H1 (cell line): ENCODE results near the gene PLCB1. TPM values are rescaled to one million over a fixed set of nuclear protein-coding genes. Genes with fewer than 3 reads are reported as not detected.

Experiments
- CTCF ChIA-PET: fragments of 300-600 bp; sonication (Branson Sonifier 250); formaldehyde crosslinking; loops from one replicate; lab custom pipeline; 2021; ENCODE audit not compliant: partially characterized antibody; lab: Charles Lee
- POLR2A ChIA-PET: fragments of 300-600 bp; sonication (Branson Sonifier 250); formaldehyde crosslinking; loops from one replicate; lab custom pipeline; 2021; ENCODE audit warnings: inconsistent platforms; ENCODE audit not compliant: partially characterized antibody; lab: Charles Lee
- DNase-seq, 2 experiments: peaks; one replicate each; pipeline versions ENCODE4 v3.0.0 to v3.0.0-alpha.2; 2010 to 2022; ENCODE audit warnings: low spot score in 2 of 2, low read depth in 1 of 2, mixed read lengths in 1 of 2
- FAIRE-seq: peaks from 2 replicates; lab custom pipeline; 2011; peaks lifted over from hg19 to GRCh38; lab: Jason Lieb, UNC
- H2AFZ ChIP-seq: 2 replicates; pipeline ENCODE4 v1.8.1; 2012; ENCODE audit warnings: low read length, inconsistent platforms
- H2AK5ac ChIP-seq: 2 replicates; pipeline ENCODE4 v1.6.1; 2013; ENCODE audit warnings: low read depth, low read length
- H2BK120ac ChIP-seq: replicated peaks from 2 replicates; pipeline ENCODE3; 2013; ENCODE audit warnings: low read depth, low read length, inconsistent platforms
- H2BK12ac ChIP-seq: 2 replicates; pipeline ENCODE4 v1.6.1; 2013; ENCODE audit warnings: low read depth, low read length
- H2BK15ac ChIP-seq: 2 replicates; pipeline ENCODE4 v1.6.1; 2013; ENCODE audit warnings: low read length
- H2BK20ac ChIP-seq: 2 replicates; pipeline ENCODE4 v1.6.1; 2013; ENCODE audit warnings: low read length
- H2BK5ac ChIP-seq: 2 replicates; pipeline ENCODE4 v1.6.1; 2013; ENCODE audit warnings: low read depth, low read length
- H3K14ac ChIP-seq: 2 replicates; pipeline ENCODE4 v1.6.1; 2013; ENCODE audit warnings: inconsistent platforms; ENCODE audit not compliant: insufficient read length
- H3K18ac ChIP-seq: 2 replicates; pipeline ENCODE4 v1.6.1; 2013; ENCODE audit warnings: low read length; ENCODE audit errors: extremely low read depth
- H3K23ac ChIP-seq: 2 replicates; pipeline ENCODE4 v1.6.1; 2013; ENCODE audit warnings: inconsistent platforms; ENCODE audit not compliant: insufficient read length
- H3K23me2 ChIP-seq: 2 replicates; pipeline ENCODE4 v1.6.1; 2013; ENCODE audit warnings: low read depth, low read length
- H3K27ac ChIP-seq: 2 replicates; pipeline ENCODE4 v1.6.1; 2011; ENCODE audit warnings: low read depth, low read length, inconsistent platforms
- H3K27me3 ChIP-seq, 4 experiments: replicated peaks in 1 of 4; 1 replicate in 1 of 4; 2 replicates in 3 of 4; pipeline versions ENCODE4 v1.6.1 to v1.8.1; 2011 to 2013; ENCODE audit warnings: low read length in 3 of 4, mild to moderate bottlenecking in 3 of 4, inconsistent platforms in 2 of 4, mixed read lengths in 2 of 4, moderate library complexity in 1 of 4; ENCODE audit not compliant: control insufficient read depth in 3 of 4, insufficient read depth in 3 of 4; ENCODE audit errors: extremely low read depth in 1 of 4
- H3K36me3 ChIP-seq, 4 experiments: 2 replicates each; pipeline versions ENCODE4 v1.6.1 to v1.8.1; 2011 to 2013; ENCODE audit warnings: mild to moderate bottlenecking in 4 of 4, low read length in 3 of 4, moderate library complexity in 2 of 4, control low read depth in 1 of 4, inconsistent platforms in 1 of 4; ENCODE audit not compliant: insufficient read depth in 4 of 4, control insufficient read depth in 2 of 4
- H3K4ac ChIP-seq: replicated peaks from 2 replicates; pipeline ENCODE3; 2013; ENCODE audit warnings: low read length, low read depth, mixed read lengths, inconsistent platforms; ENCODE audit not compliant: insufficient read length
- H3K4me1 ChIP-seq, 4 experiments: replicated peaks in 1 of 4; 1 replicate in 1 of 4; 2 replicates in 3 of 4; pipeline versions ENCODE4 v1.6.1 to v1.8.1; 2011 to 2013; ENCODE audit warnings: low read length in 3 of 4, inconsistent platforms in 2 of 4, mixed read lengths in 1 of 4; ENCODE audit not compliant: insufficient read depth in 4 of 4, control insufficient read depth in 3 of 4
- H3K4me2 ChIP-seq, 2 experiments: 2 replicates each; pipeline versions ENCODE4 v1.6.1 to v1.8.1; 2011 to 2013; ENCODE audit warnings: low read depth in 2 of 2, low read length in 2 of 2, control low read depth in 1 of 2, inconsistent platforms in 1 of 2, mild to moderate bottlenecking in 1 of 2; ENCODE audit not compliant: insufficient read depth in 1 of 2
- H3K4me3 ChIP-seq, 4 experiments: fragments of 200-600, 300-600 bp in 1 of 4; sonication (generic), shearing (Covaris generic), sonication (Bioruptor Twin) in 1 of 4; 2 replicates each; pipeline versions ENCODE4 v1.5.1 to v1.8.1; 2011 to 2016; ENCODE audit warnings: low read length in 4 of 4, low read depth in 3 of 4, control low read depth in 2 of 4, inconsistent platforms in 2 of 4, mild to moderate bottlenecking in 2 of 4, mixed read lengths in 1 of 4, moderate library complexity in 1 of 4; ENCODE audit not compliant: insufficient read depth in 2 of 4; ENCODE audit errors: extremely low read depth in 1 of 4
- H3K56ac ChIP-seq: replicated peaks from 2 replicates; pipeline ENCODE3; 2013; ENCODE audit warnings: low read depth, mild to moderate bottlenecking, mixed read lengths, low read length, inconsistent platforms; ENCODE audit not compliant: insufficient read length
- H3K79me1 ChIP-seq: 2 replicates; pipeline ENCODE4 v1.6.1; 2013; ENCODE audit warnings: low read depth, low read length, control low read depth
- H3K79me2 ChIP-seq, 2 experiments: 2 replicates each; pipeline versions ENCODE4 v1.6.1 to v1.8.1; 2012 to 2013; ENCODE audit warnings: low read length in 2 of 2, mild to moderate bottlenecking in 2 of 2, inconsistent platforms in 1 of 2; ENCODE audit not compliant: insufficient read depth in 2 of 2, control insufficient read depth in 1 of 2
- H3K9ac ChIP-seq, 4 experiments: replicated peaks in 1 of 4; 1 replicate in 1 of 4; 2 replicates in 3 of 4; pipeline versions ENCODE4 v1.6.1 to v1.8.1; 2011 to 2013; ENCODE audit warnings: low read depth in 3 of 4, low read length in 3 of 4, control low read depth in 2 of 4, mild to moderate bottlenecking in 2 of 4, moderate library complexity in 2 of 4, inconsistent platforms in 1 of 4; ENCODE audit errors: extremely low read depth in 1 of 4
- H3K9me3 ChIP-seq, 2 experiments: 2 replicates each; pipeline versions ENCODE4 v1.6.1 to v1.8.1; 2012 to 2013; ENCODE audit warnings: mild to moderate bottlenecking in 2 of 2, moderate library complexity in 2 of 2, control low read depth in 1 of 2, inconsistent platforms in 1 of 2, low read depth in 1 of 2, low read length in 1 of 2, mixed read lengths in 1 of 2; ENCODE audit not compliant: insufficient read depth in 2 of 2
- H4K20me1 ChIP-seq, 2 experiments: replicated peaks in 1 of 2; 2 replicates each; pipeline versions ENCODE3 to v1.8.1; 2011 to 2013; ENCODE audit warnings: inconsistent platforms in 2 of 2, low read length in 2 of 2, mild to moderate bottlenecking in 1 of 2; ENCODE audit not compliant: insufficient read depth in 2 of 2, control insufficient read depth in 1 of 2
- H4K5ac ChIP-seq: 2 replicates; pipeline ENCODE4 v1.6.1; 2013; ENCODE audit warnings: low read length, low read depth, mixed read lengths, inconsistent platforms; ENCODE audit not compliant: insufficient read length
- H4K8ac ChIP-seq: 2 replicates; pipeline ENCODE4 v1.8.0; 2013; ENCODE audit warnings: mild to moderate bottlenecking, moderate library complexity, low read length, inconsistent platforms; ENCODE audit not compliant: insufficient read depth; ENCODE audit errors: extremely low read depth
- H4K91ac ChIP-seq: replicated peaks from 2 replicates; pipeline ENCODE3; 2013; ENCODE audit warnings: low read length, mixed read lengths, inconsistent platforms; ENCODE audit not compliant: insufficient read length
- BCL11A ChIP-seq, 2 experiments: IDR thresholded peaks; one replicate each; pipeline ENCODE4 v1.6.1; 2011; ENCODE audit warnings: low read depth in 2 of 2, low read length in 2 of 2, mild to moderate bottlenecking in 2 of 2
- EGR1 ChIP-seq: IDR thresholded peaks from 2 replicates; pipeline ENCODE4 v1.6.1; 2011; ENCODE audit warnings: low read depth, low read length, borderline replicate concordance
- EZH2 ChIP-seq: fragments of 200-600 bp; sonication (generic); IDR thresholded peaks from 2 replicates; pipeline ENCODE4 v1.7.1; 2012; ENCODE audit warnings: low read depth, mild to moderate bottlenecking, moderate library complexity, low read length, inconsistent platforms; ENCODE audit not compliant: severe bottlenecking
- FOSL1 ChIP-seq: IDR thresholded peaks from 2 replicates; pipeline ENCODE4 v1.6.1; 2011; ENCODE audit warnings: mild to moderate bottlenecking, low read depth, low read length, moderate library complexity; ENCODE audit not compliant: insufficient read depth
- KDM4A ChIP-seq: IDR thresholded peaks from one replicate; pipeline ENCODE4 v1.7.1; 2012; ENCODE audit warnings: low read depth, mild to moderate bottlenecking, moderate library complexity, low read length, inconsistent platforms; ENCODE audit not compliant: severe bottlenecking
- NRF1 ChIP-seq: IDR thresholded peaks from 2 replicates; pipeline ENCODE4 v1.6.1; 2011; ENCODE audit warnings: mild to moderate bottlenecking, low read depth, low read length, improper control_type of control experiment
- POLR2AphosphoS5 ChIP-seq: IDR thresholded peaks from 2 replicates; pipeline ENCODE4 v1.6.1; 2011; ENCODE audit warnings: low read depth, low read length
- RNF2 ChIP-seq: fragments of 200-900, 300-1000 bp; sonication (generic); IDR thresholded peaks from 2 replicates; pipeline ENCODE4 v1.7.1; 2016; ENCODE audit warnings: borderline replicate concordance, low read depth, mild to moderate bottlenecking, antibody characterized with exemption, low read length; ENCODE audit not compliant: poor library complexity, severe bottlenecking; ENCODE audit errors: missing control alignments
- RXRA ChIP-seq: IDR thresholded peaks from 2 replicates; pipeline ENCODE4 v1.6.1; 2011; ENCODE audit warnings: low read depth, mild to moderate bottlenecking, low read length, moderate library complexity; ENCODE audit not compliant: insufficient read depth
- TEAD4 ChIP-seq: IDR thresholded peaks from 2 replicates; pipeline ENCODE4 v1.6.1; 2012; ENCODE audit warnings: low read depth, low read length, inconsistent platforms, mixed read lengths
- WGBS, 2 experiments: shearing (Covaris generic) in 1 of 2; methylation state at CpG; one replicate each; pipeline versions ENCODE4 v1.1.6 to v1.1.7; 2013 to 2015; ENCODE audit warnings: low lambda C conversion rate in 2 of 2, mixed read lengths in 2 of 2, inconsistent platforms in 1 of 2, low coverage in 1 of 2, missing lambda C conversion rate in 1 of 2; ENCODE audit not compliant: insufficient replicate concordance in 2 of 2, insufficient coverage in 1 of 2, insufficient read length in 1 of 2; ENCODE audit errors: extremely low coverage in 1 of 2, missing lambda C conversion rate in 1 of 2; 5-methylcytosine and 5-hydroxymethylcytosine counted together
- polyA plus RNA-seq, 7 experiments: library from polyadenylated mRNA; depleted of rRNA in 3 of 7; stranded (reverse) in 5 of 7; unstranded in 2 of 7; fragments of >200 nt in 5 of 7; fragments of 200-250 nt in 2 of 7; gene quantifications; 1 replicate in 5 of 7; 2 replicates in 1 of 7; 4 replicates in 1 of 7; pipeline versions ENCODE4 v1.2.1 to v1.2.3, GENCODE V29; 2011 to 2013; ENCODE audit warnings: missing spikeins in 2 of 7, mixed read lengths in 2 of 7
- total RNA-seq: library from RNA; stranded (reverse); fragmentation: NEBNext Ultra II Directional; extraction: Animal tissue kit (Norgen Biotek cat#: 25700); gene quantifications from 2 replicates; pipeline ENCODE4 v1.2.1, GENCODE V29; 2021
- TF ChIP-seq, protein P1 (sequence below): IDR thresholded peaks from 2 replicates; pipeline ENCODE4 v1.6.1; 2012; ENCODE audit warnings: inconsistent platforms

The PLCB1 gene
- total and polyA plus RNA-seq, 2 of the 8 experiments (the other 6 are each of a cell fraction or from before 2014, with no cell fraction given): 2.6 to 9.1 TPM

DNA sequence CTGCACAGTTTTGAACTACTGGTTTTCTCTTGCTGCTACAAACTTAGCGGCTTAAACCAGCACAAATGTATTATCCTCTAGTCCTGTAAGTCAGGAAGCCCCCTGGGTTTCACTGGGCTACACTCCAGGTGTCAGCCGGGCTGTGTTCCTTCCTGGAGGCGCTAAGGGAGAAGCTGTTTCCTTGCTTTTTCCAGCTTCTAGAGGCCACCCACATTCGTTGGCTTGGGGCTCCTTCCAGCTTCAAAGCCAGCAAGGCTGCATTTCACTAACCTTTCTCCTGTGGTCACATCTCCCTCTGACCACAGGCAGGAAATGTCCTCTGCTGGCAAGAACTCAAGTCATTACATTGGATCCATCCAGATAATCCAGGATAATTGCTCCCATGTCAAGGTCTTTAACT, 586.2 kb downstream of the PLCB1 start:
- Histone ChIP-seq H2BK5ac (no peak overlapping the region), H3K4me2 (no peak overlapping the region), H2BK15ac (no peak overlapping the region), H3K4me1 (peaks cover 0 to 2% (median under 1%) of the 10 kb centered on the region in 4 experiments; a peak in 2 of 7 replicates), H3K14ac (no peak overlapping the region), H4K8ac (no peak overlapping the region), H3K18ac (no peak overlapping the region), H2AFZ (no peak overlapping the region), H4K91ac (no peak overlapping the region), H3K79me1 (no peaks in the 10 kb centered on the region), H4K5ac (no peak overlapping the region), H3K79me2 (no peaks in the 10 kb centered on the region), H3K56ac (no peak overlapping the region), H3K27me3 (no peaks in the 10 kb centered on the region), H2AK5ac (no peak overlapping the region), H3K9ac (no peak overlapping the region), H4K20me1 (no peaks in the 10 kb centered on the region), H2BK20ac (no peak overlapping the region), H3K36me3 (no peaks in the 10 kb centered on the region), H3K27ac (no peak overlapping the region), H3K9me3 (no peaks in the 10 kb centered on the region), H3K4me3 (no peak overlapping the region), H3K23ac (no peak overlapping the region), H2BK120ac (no peak overlapping the region), H2BK12ac (no peak overlapping the region), H3K4ac (no peak overlapping the region), H3K23me2 (no peaks in the 10 kb centered on the region)
- FAIRE-seq (no peak), DNase-seq (no peak)
- ChIA-PET POLR2A (no interaction called here), CTCF (interaction anchor here (0.8 to 2.4 kb wide), 11 partner anchors 11 to 1889 kb away, joined by 3 to 11 read pairs (median 4); no protein-coding TSS in a partner anchor)
- WGBS, 2 experiments: 86% methylated on average over 4 of the region's 4 CpGs; no CpG with 5 or more reads in 1 of the 2 experiments
- TF ChIP-seq KDM4A: no peak
- no peak for TF ChIP-seq EZH2
- no peak for TF ChIP-seq POLR2AphosphoS5
- no peak for TF ChIP-seq BCL11A (IDR thresholded peaks at IDR 0.05; ENCODE audit: low read depth in 2 of 2, low read length in 2 of 2)
- no peak for TF ChIP-seq RXRA
- no peak for TF ChIP-seq FOSL1
- TF ChIP-seq TEAD4: no peak
- no peak for TF ChIP-seq RNF2
- TF ChIP-seq NRF1: no peak
- TF ChIP-seq, protein P1, sequence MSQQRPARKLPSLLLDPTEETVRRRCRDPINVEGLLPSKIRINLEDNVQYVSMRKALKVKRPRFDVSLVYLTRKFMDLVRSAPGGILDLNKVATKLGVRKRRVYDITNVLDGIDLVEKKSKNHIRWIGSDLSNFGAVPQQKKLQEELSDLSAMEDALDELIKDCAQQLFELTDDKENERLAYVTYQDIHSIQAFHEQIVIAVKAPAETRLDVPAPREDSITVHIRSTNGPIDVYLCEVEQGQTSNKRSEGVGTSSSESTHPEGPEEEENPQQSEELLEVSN: no peak
- no peak for TF ChIP-seq EGR1
